ENCODE results near the gene GAS7.

DNA sequence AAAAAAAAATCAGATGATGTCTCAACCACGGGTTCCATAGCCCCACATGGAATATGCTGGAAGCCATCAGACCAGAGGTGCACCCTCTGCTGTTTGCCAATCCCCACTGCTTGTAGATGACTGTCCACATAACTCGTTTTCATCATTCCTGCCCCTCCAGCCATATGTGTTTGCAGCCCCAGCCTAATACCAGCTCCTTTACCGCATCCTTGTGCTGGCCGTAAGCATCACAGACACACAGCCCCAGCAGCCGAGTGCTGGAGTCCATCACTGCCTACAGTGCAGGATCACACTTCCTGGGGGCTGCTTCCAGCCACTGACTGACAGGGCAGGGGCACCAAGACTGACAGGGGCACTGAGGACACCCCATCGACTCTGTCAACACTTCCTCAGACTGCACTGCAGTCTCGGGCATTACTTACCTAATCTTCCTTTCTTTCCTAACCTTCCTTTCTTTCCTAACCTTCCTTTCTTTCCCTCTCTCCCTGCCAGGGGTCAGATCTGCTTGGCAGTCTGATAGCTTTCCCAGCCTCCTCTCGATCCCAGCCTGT lies 298.3 kb downstream of the GAS7 start:
- TF ChIP-seq CTCF (conservative IDR thresholded peaks at IDR 0.05 in 1 of 2, IDR thresholded peaks at IDR 0.05 in 1 of 2; ENCODE audit: extremely low read depth in 1 of 2, insufficient read depth in 1 of 2, low read depth in 1 of 2, low read length in 2 of 2) (no peak), EZH2 (IDR thresholded peaks at IDR 0.05; ENCODE audit: borderline replicate concordance, low read length) (no peak)
